HepG2 (cell line): ENCODE results near the gene PIGC. TPM values are rescaled to one million over a fixed set of nuclear protein-coding genes. Genes with fewer than 3 reads are reported as not detected.

Source experiments
- HOXA9 ChIP-seq: sonication (generic); formaldehyde crosslinking; IDR thresholded peaks from 2 replicates; pipeline ENCODE4 v1.8.1; 2022; ENCODE audit warnings: missing genetic modification reagents, mild to moderate bottlenecking, moderate library complexity, borderline replicate concordance
- IRF2 ChIP-seq: IDR thresholded peaks from 2 replicates; pipeline ENCODE4 v1.6.1; 2018; ENCODE audit warnings: missing genetic modification reagents, missing compliant biosample characterization
- KDM2A ChIP-seq: sonication (generic); formaldehyde crosslinking; IDR thresholded peaks from 2 replicates; pipeline ENCODE4 v1.4.0; 2020; ENCODE audit warnings: low read depth, missing genetic modification reagents, borderline replicate concordance
- MEF2D ChIP-seq: sonication (generic); formaldehyde crosslinking; IDR thresholded peaks from 2 replicates; pipeline ENCODE4 v1.5.1; 2020; ENCODE audit warnings: mild to moderate bottlenecking, missing genetic modification reagents
- POLR2A ChIP-seq, 2 experiments: IDR thresholded peaks; 2 replicates each; pipeline ENCODE4 v1.6.1; 2011; ENCODE audit warnings: low read depth in 2 of 2, low read length in 2 of 2, mild to moderate bottlenecking in 1 of 2, moderate library complexity in 1 of 2; ENCODE audit not compliant: insufficient read depth in 1 of 2
- POLR2AphosphoS5 ChIP-seq: IDR thresholded peaks from 2 replicates; pipeline ENCODE4 v1.6.1; 2012; ENCODE audit warnings: low read depth, low read length
- SETDB1 ChIP-seq: sonication (generic); formaldehyde crosslinking; IDR thresholded peaks from 2 replicates; pipeline ENCODE4 v1.5.1; 2020; ENCODE audit warnings: missing genetic modification reagents, mild to moderate bottlenecking, borderline replicate concordance
- STAG1 ChIP-seq: sonication (generic); formaldehyde crosslinking; IDR thresholded peaks from 2 replicates; pipeline ENCODE4 v1.4.0; 2020; ENCODE audit warnings: missing genetic modification reagents
- ZNF124 ChIP-seq: sonication (generic); formaldehyde crosslinking; IDR thresholded peaks from 2 replicates; pipeline ENCODE4 v1.4.0; 2020; ENCODE audit warnings: missing genetic modification reagents
- ZNF282 ChIP-seq: fragments of 450-650 bp; IDR thresholded peaks from 2 replicates; pipeline ENCODE4 v1.6.1; 2018; ENCODE audit not compliant: partially characterized antibody
- ZNF605 ChIP-seq: sonication (generic); formaldehyde crosslinking; IDR thresholded peaks from 2 replicates; pipeline ENCODE4 v1.8.0; 2022; ENCODE audit warnings: mild to moderate bottlenecking, missing genetic modification reagents
- ZSCAN25 ChIP-seq: sonication (generic); formaldehyde crosslinking; IDR thresholded peaks from 2 replicates; pipeline ENCODE4 v1.8.0; 2022; ENCODE audit warnings: mild to moderate bottlenecking, missing genetic modification reagents
- polyA plus RNA-seq, 8 experiments: library from polyadenylated mRNA; depleted of rRNA in 3 of 8; stranded (reverse) in 7 of 8; unstranded in 1 of 8; fragments of >200 nt; fragmentation: Illumina TruSeq in 4 of 8; extraction: Trizol in 4 of 8; gene quantifications; 2 replicates each; pipeline versions ENCODE4 v1.2.1 to v1.2.3, GENCODE V29; 2011 to 2016; ENCODE audit warnings: low read depth in 4 of 8, missing spikeins in 1 of 8, mixed read lengths in 1 of 8; ENCODE audit not compliant: insufficient read depth in 1 of 8
- total RNA-seq, 5 experiments: library from RNA; depleted of rRNA; stranded (reverse); fragments of >200 nt; fragmentation: Illumina TruSeq; extraction: Trizol; gene quantifications; 2 replicates each; pipeline ENCODE4 v1.2.3, GENCODE V29; 2016; ENCODE audit warnings: low read depth in 1 of 5
- TF ChIP-seq, protein P1 (sequence below): sonication (generic); formaldehyde crosslinking; IDR thresholded peaks from 2 replicates; pipeline ENCODE4 v1.4.0; 2020; ENCODE audit warnings: mild to moderate bottlenecking, missing genetic modification reagents
- TF ChIP-seq, protein P2 (sequence below): sonication (generic); formaldehyde crosslinking; IDR thresholded peaks from 2 replicates; pipeline ENCODE4 v1.5.0; 2020; ENCODE audit warnings: missing genetic modification reagents, mild to moderate bottlenecking, borderline replicate concordance
- TF ChIP-seq, protein P3 (sequence below): sonication (generic); formaldehyde crosslinking; IDR thresholded peaks from 2 replicates; pipeline ENCODE4; 2020; ENCODE audit warnings: missing genetic modification reagents, mild to moderate bottlenecking, borderline replicate concordance
- TF ChIP-seq, protein P4 (sequence below): sonication (generic); formaldehyde crosslinking; IDR thresholded peaks from 2 replicates; pipeline ENCODE4 v1.4.0; 2020; ENCODE audit warnings: missing genetic modification reagents, borderline replicate concordance

PIGC gene
- total and polyA plus RNA-seq, 2 of the 13 experiments (the other 11 are each of a cell fraction or from before 2014, with no cell fraction given): 26.7 to 29.5 TPM

DNA sequence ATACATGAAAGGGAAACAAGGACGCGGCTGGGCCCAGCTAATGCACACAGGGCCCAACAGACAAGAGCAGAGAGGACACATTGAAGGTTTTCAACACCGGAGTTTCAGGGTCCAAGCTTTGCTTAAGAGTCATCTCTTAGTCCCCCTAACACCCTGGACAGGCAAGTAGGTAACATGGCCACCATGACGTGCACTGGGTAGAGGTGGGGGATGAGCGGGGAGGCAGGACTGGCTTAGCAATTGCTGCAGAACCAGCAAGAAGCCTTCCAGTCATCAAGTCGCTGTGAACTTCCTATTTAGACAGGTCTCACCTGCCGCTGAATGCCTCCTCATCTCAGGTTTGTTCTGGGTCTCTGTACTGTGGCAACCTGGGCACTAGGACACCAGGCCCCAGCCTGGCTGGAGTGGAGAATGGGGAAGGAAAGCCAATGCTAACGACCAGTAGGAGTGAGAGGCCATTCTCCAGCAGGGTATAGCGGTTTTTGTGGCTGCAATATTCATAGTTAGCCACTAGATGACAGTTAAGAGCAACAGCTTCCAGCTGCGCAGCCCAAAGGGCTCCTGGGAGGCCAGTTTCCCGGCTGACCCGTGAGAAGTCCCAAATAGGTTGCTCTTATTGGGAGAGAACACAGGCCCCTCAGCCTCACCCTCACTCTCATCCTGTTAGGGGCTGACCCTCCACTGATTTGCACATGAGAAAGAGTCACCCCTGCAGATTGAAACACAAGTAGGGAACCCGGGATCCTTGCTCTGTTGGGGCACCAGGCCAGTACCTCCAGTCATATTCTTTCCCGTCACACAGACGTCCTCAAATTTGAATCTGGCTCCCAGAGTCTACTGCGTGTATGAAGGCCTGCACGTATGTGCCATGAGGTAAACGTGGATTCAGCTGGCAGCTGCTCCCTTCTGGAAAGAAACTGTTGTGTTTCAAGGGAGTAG, 6.0 kb upstream of the PIGC start (continued):
- TF ChIP-seq, protein P1, sequence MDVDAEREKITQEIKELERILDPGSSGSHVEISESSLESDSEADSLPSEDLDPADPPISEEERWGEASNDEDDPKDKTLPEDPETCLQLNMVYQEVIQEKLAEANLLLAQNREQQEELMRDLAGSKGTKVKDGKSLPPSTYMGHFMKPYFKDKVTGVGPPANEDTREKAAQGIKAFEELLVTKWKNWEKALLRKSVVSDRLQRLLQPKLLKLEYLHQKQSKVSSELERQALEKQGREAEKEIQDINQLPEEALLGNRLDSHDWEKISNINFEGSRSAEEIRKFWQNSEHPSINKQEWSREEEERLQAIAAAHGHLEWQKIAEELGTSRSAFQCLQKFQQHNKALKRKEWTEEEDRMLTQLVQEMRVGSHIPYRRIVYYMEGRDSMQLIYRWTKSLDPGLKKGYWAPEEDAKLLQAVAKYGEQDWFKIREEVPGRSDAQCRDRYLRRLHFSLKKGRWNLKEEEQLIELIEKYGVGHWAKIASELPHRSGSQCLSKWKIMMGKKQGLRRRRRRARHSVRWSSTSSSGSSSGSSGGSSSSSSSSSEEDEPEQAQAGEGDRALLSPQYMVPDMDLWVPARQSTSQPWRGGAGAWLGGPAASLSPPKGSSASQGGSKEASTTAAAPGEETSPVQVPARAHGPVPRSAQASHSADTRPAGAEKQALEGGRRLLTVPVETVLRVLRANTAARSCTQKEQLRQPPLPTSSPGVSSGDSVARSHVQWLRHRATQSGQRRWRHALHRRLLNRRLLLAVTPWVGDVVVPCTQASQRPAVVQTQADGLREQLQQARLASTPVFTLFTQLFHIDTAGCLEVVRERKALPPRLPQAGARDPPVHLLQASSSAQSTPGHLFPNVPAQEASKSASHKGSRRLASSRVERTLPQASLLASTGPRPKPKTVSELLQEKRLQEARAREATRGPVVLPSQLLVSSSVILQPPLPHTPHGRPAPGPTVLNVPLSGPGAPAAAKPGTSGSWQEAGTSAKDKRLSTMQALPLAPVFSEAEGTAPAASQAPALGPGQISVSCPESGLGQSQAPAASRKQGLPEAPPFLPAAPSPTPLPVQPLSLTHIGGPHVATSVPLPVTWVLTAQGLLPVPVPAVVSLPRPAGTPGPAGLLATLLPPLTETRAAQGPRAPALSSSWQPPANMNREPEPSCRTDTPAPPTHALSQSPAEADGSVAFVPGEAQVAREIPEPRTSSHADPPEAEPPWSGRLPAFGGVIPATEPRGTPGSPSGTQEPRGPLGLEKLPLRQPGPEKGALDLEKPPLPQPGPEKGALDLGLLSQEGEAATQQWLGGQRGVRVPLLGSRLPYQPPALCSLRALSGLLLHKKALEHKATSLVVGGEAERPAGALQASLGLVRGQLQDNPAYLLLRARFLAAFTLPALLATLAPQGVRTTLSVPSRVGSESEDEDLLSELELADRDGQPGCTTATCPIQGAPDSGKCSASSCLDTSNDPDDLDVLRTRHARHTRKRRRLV: peak; percentile 82; the same call in 1 of the 2 replicates
- TF ChIP-seq ZNF605 (CRISPR knock-in tag): peak; percentile 89
- TF ChIP-seq, protein P2, sequence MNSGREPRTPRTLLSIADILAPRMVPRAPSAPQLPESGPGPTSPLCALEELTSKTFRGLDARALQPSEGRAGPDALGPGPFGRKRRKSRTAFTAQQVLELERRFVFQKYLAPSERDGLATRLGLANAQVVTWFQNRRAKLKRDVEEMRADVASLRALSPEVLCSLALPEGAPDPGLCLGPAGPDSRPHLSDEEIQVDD: no peak
- TF ChIP-seq SETDB1 (CRISPR knock-in tag): no peak
- TF ChIP-seq ZNF124 (CRISPR knock-in tag): no peak; the same call in 1 of the 2 replicates
- TF ChIP-seq, protein P3, sequence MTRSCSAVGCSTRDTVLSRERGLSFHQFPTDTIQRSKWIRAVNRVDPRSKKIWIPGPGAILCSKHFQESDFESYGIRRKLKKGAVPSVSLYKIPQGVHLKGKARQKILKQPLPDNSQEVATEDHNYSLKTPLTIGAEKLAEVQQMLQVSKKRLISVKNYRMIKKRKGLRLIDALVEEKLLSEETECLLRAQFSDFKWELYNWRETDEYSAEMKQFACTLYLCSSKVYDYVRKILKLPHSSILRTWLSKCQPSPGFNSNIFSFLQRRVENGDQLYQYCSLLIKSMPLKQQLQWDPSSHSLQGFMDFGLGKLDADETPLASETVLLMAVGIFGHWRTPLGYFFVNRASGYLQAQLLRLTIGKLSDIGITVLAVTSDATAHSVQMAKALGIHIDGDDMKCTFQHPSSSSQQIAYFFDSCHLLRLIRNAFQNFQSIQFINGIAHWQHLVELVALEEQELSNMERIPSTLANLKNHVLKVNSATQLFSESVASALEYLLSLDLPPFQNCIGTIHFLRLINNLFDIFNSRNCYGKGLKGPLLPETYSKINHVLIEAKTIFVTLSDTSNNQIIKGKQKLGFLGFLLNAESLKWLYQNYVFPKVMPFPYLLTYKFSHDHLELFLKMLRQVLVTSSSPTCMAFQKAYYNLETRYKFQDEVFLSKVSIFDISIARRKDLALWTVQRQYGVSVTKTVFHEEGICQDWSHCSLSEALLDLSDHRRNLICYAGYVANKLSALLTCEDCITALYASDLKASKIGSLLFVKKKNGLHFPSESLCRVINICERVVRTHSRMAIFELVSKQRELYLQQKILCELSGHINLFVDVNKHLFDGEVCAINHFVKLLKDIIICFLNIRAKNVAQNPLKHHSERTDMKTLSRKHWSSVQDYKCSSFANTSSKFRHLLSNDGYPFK (CRISPR knock-in tag): peak; percentile 79; the same call in 1 of the 2 replicates
- TF ChIP-seq HOXA9: no peak
- TF ChIP-seq POLR2AphosphoS5: peak; percentile 57
- no peak for TF ChIP-seq MEF2D (CRISPR knock-in tag)
- TF ChIP-seq ZNF282: no peak
- peak; percentile 54 to 76 for TF ChIP-seq POLR2A (IDR thresholded peaks at IDR 0.05; ENCODE audit: insufficient read depth in 1 of 2, low read depth in 2 of 2, low read length in 2 of 2)
- TF ChIP-seq IRF2 (CRISPR knock-in tag): peak; percentile 7; the same call in 1 of the 2 replicates
- TF ChIP-seq STAG1: peak; percentile 84
- peak; percentile 61 for TF ChIP-seq KDM2A
- no peak for TF ChIP-seq ZSCAN25 (CRISPR knock-in tag)
- TF ChIP-seq, protein P4, sequence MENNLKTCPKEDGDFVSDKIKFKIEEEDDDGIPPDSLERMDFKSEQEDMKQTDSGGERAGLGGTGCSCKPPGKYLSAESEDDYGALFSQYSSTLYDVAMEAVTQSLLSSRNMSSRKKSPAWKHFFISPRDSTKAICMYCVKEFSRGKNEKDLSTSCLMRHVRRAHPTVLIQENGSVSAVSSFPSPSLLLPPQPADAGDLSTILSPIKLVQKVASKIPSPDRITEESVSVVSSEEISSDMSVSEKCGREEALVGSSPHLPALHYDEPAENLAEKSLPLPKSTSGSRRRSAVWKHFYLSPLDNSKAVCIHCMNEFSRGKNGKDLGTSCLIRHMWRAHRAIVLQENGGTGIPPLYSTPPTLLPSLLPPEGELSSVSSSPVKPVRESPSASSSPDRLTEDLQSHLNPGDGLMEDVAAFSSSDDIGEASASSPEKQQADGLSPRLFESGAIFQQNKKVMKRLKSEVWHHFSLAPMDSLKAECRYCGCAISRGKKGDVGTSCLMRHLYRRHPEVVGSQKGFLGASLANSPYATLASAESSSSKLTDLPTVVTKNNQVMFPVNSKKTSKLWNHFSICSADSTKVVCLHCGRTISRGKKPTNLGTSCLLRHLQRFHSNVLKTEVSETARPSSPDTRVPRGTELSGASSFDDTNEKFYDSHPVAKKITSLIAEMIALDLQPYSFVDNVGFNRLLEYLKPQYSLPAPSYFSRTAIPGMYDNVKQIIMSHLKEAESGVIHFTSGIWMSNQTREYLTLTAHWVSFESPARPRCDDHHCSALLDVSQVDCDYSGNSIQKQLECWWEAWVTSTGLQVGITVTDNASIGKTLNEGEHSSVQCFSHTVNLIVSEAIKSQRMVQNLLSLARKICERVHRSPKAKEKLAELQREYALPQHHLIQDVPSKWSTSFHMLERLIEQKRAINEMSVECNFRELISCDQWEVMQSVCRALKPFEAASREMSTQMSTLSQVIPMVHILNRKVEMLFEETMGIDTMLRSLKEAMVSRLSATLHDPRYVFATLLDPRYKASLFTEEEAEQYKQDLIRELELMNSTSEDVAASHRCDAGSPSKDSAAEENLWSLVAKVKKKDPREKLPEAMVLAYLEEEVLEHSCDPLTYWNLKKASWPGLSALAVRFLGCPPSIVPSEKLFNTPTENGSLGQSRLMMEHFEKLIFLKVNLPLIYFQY (CRISPR knock-in tag): peak; percentile 38; the same call in 1 of the 2 replicates
